CD14-positive monocyte (primary cell): ENCODE data around the gene ILF2. TPM values are rescaled to one million over a fixed set of nuclear protein-coding genes. Genes with fewer than 3 reads are reported as not detected.

ENCODE experiments used
- DNase-seq, 3 donors: peaks; one replicate each; pipeline ENCODE4 v3.0.0-alpha.2; 2011 to 2022
- H2AFZ ChIP-seq: 2 replicates; pipeline ENCODE4 v1.6.0; 2012; ENCODE audit warnings: mild to moderate bottlenecking, low read depth, low read length, inconsistent platforms; ENCODE audit not compliant: insufficient read depth, poor library complexity, severe bottlenecking
- H3K27ac ChIP-seq, 2 donors: 1 replicate in 1 of 2; 2 replicates in 1 of 2; pipeline ENCODE4 v1.5.1; 2012 to 2013; ENCODE audit warnings: low read length in 2 of 2, control low read depth in 1 of 2, inconsistent platforms in 1 of 2, low read depth in 1 of 2, mild to moderate bottlenecking in 1 of 2
- H3K27me3 ChIP-seq, 2 donors: one replicate each; pipeline versions ENCODE4 v1.6.0 to v1.6.1; 2011 to 2013; ENCODE audit warnings: low read length in 2 of 2; ENCODE audit not compliant: control insufficient read depth in 2 of 2, insufficient read depth in 2 of 2
- H3K36me3 ChIP-seq, 2 donors: replicated peaks in 1 of 2; 1 replicate in 1 of 2; 2 replicates in 1 of 2; pipeline versions ENCODE4 v1.5.1 to v1.6.1; 2012 to 2013; ENCODE audit warnings: low read length in 2 of 2, control low read depth in 1 of 2, inconsistent platforms in 1 of 2, mild to moderate bottlenecking in 1 of 2; ENCODE audit not compliant: insufficient read depth in 2 of 2, control insufficient read depth in 1 of 2
- H3K4me1 ChIP-seq, 2 donors: 1 replicate in 1 of 2; 2 replicates in 1 of 2; pipeline versions ENCODE4 v1.5.1 to v1.6.1; 2012 to 2013; ENCODE audit warnings: low read length in 2 of 2, control low read depth in 1 of 2, inconsistent platforms in 1 of 2, mild to moderate bottlenecking in 1 of 2, moderate library complexity in 1 of 2; ENCODE audit not compliant: insufficient read depth in 2 of 2, control insufficient read depth in 1 of 2
- H3K4me2 ChIP-seq: replicated peaks from 2 replicates; pipeline ENCODE3; 2012; ENCODE audit warnings: low read length, moderate library complexity, mild to moderate bottlenecking; ENCODE audit not compliant: poor library complexity, severe bottlenecking; ENCODE audit errors: extremely low read depth
- H3K4me3 ChIP-seq, 3 experiments: fragments of 200-600 bp in 1 of 3; sonication (generic) in 1 of 3; replicated peaks in 1 of 3; 1 replicate in 2 of 3; 2 replicates in 1 of 3; pipeline ENCODE4 v1.5.1; 2011 to 2013; ENCODE audit warnings: low read length in 3 of 3, mild to moderate bottlenecking in 3 of 3, control low read depth in 2 of 3, low read depth in 2 of 3, inconsistent platforms in 1 of 3, moderate library complexity in 1 of 3
- H3K79me2 ChIP-seq: 2 replicates; pipeline ENCODE4 v1.6.0; 2012; ENCODE audit warnings: mild to moderate bottlenecking, control low read depth, inconsistent platforms, low read length, moderate library complexity; ENCODE audit not compliant: insufficient read depth
- H3K9ac ChIP-seq: 2 replicates; pipeline ENCODE4 v1.6.0; 2017; ENCODE audit warnings: low read length, mild to moderate bottlenecking; ENCODE audit not compliant: insufficient read depth, poor library complexity, severe bottlenecking
- H3K9me3 ChIP-seq, 2 donors: replicated peaks in 1 of 2; 1 replicate in 1 of 2; 2 replicates in 1 of 2; pipeline versions ENCODE4 v1.5.1 to v1.6.1; 2012 to 2013; ENCODE audit warnings: low read length in 2 of 2, control low read depth in 1 of 2; ENCODE audit not compliant: control insufficient read depth in 1 of 2, insufficient read depth in 1 of 2
- H4K20me1 ChIP-seq: 2 replicates; pipeline ENCODE4 v1.6.0; 2012; ENCODE audit warnings: mild to moderate bottlenecking, low read length, control low read depth, moderate library complexity; ENCODE audit not compliant: insufficient read depth
- H3K27ac Mint-ChIP-seq, 7 donors: one replicate each; pipeline ENCODE4 v1.8.0; 2020; ENCODE audit warnings: mild to moderate bottlenecking in 7 of 7, mixed read lengths in 7 of 7, moderate library complexity in 6 of 7, inconsistent platforms in 2 of 7
- H3K27me3 Mint-ChIP-seq, 3 donors: one replicate each; pipeline ENCODE4 v1.8.0; 2021 to 2022; ENCODE audit warnings: low read depth in 3 of 3, mild to moderate bottlenecking in 3 of 3, mixed read lengths in 3 of 3, moderate library complexity in 3 of 3, inconsistent platforms in 1 of 3
- H3K36me3 Mint-ChIP-seq, 2 donors: one replicate each; pipeline ENCODE4 v1.8.0; 2020; ENCODE audit warnings: mixed read lengths in 2 of 2, inconsistent platforms in 1 of 2, mild to moderate bottlenecking in 1 of 2
- H3K4me1 Mint-ChIP-seq: one replicate; pipeline ENCODE4 v1.8.0; 2020; ENCODE audit warnings: mild to moderate bottlenecking, mixed read lengths
- H3K4me3 Mint-ChIP-seq, 2 donors: one replicate each; pipeline ENCODE4 v1.8.0; 2020; ENCODE audit warnings: mild to moderate bottlenecking in 2 of 2, mixed read lengths in 2 of 2, moderate library complexity in 1 of 2
- H3K9me3 Mint-ChIP-seq, 7 donors: one replicate each; pipeline ENCODE4 v1.8.0; 2020 to 2022; ENCODE audit warnings: mixed read lengths in 7 of 7, mild to moderate bottlenecking in 6 of 7, moderate library complexity in 6 of 7, inconsistent platforms in 2 of 7
- CTCF ChIP-seq: fragments of 200-600 bp; IDR thresholded peaks from one replicate; pipeline ENCODE4 v1.8.0; 2022; ENCODE audit warnings: antibody characterized with exemption, mild to moderate bottlenecking
- WGBS: methylation state at CpG from one replicate; pipeline ENCODE4 v1.1.5; 2013; ENCODE audit warnings: missing lambda C conversion rate; ENCODE audit not compliant: insufficient coverage; 5-methylcytosine and 5-hydroxymethylcytosine counted together
- intact Hi-C, 2 donors: fragments of 100-400 bp; cut with micrococcal nuclease; formaldehyde crosslinking; loops; one replicate each; pipeline versions ENCODE4 v1.15.0 to v1.15.1; 2023
- polyA plus RNA-seq, 3 donors: library from polyadenylated mRNA; depleted of rRNA in 1 of 3; unstranded in 2 of 3; stranded (reverse) in 1 of 3; fragments of 300-500 nt in 2 of 3; fragments of >200 nt in 1 of 3; fragmentation: Illumina TruSeq in 2 of 3; gene quantifications; 1 replicate in 2 of 3; 2 replicates in 1 of 3; pipeline ENCODE4 v1.2.3, GENCODE V29; 2012 to 2021

Gene ILF2
- polyA plus RNA-seq, 3 donors: 103 to 118 (median 115) TPM

- H3K4me1 ChIP-seq: peaks cover 28 to 34% of the 10 kb centered on the region in 2 donors
- no peak overlapping the region for H3K27ac ChIP-seq
- DNase-seq: no peak
- no peak overlapping the region for H3K4me3 ChIP-seq
- H3K36me3 ChIP-seq: peaks cover 76 to 83% of the 10 kb centered on the region in 2 donors
- intact Hi-C loops: no loop called here
- H3K36me3 Mint-ChIP-seq: peaks cover 77 to 86% of the 10 kb centered on the region in 2 donors
- no peaks in the 10 kb centered on the region for H3K9me3 ChIP-seq
- H3K27me3 Mint-ChIP-seq: peaks cover 0 to 2% (median 0%) of the 10 kb centered on the region in 3 donors
- no peak overlapping the region for H3K9ac ChIP-seq
- peak overlapping the region in 3 of 7 donors; percentile 20 to 55 (median 22) for H3K27ac Mint-ChIP-seq
- no peak overlapping the region for H3K4me3 Mint-ChIP-seq
- H3K4me1 Mint-ChIP-seq: peaks cover 39% of the 10 kb centered on the region
- WGBS: 100% methylated on average over 1 of the region's 11 CpGs
- no peak overlapping the region for H2AFZ ChIP-seq
- peaks cover 69% of the 10 kb centered on the region for H4K20me1 ChIP-seq
- H3K79me2 ChIP-seq: peaks cover 77% of the 10 kb centered on the region
- no peak overlapping the region for H3K4me2 ChIP-seq
- no peak for TF ChIP-seq CTCF
- no peaks in the 10 kb centered on the region for H3K27me3 ChIP-seq
- peaks cover 0 to 2% (median 0%) of the 10 kb centered on the region in 7 donors for H3K9me3 Mint-ChIP-seq
Measured at GRCh38 chr1:153643100-153643499, 27.7 kb downstream of the ILF2 start.

GRCh38 chr1:153642161-153642560 is 28.6 kb downstream of the ILF2 start:
- H3K27ac Mint-ChIP-seq: peak overlapping the region in 1 of 7 donors; percentile 58
- H3K36me3 Mint-ChIP-seq: peaks cover 80 to 95% of the 10 kb centered on the region in 2 donors
- H3K27me3 Mint-ChIP-seq: peaks cover 0 to 2% (median 0%) of the 10 kb centered on the region in 3 donors
- H3K4me3 ChIP-seq: no peak overlapping the region
- H3K9me3 Mint-ChIP-seq: no peaks in the 10 kb centered on the region
- H3K4me1 Mint-ChIP-seq: peaks cover 33% of the 10 kb centered on the region
- no peak for TF ChIP-seq CTCF
- H3K36me3 ChIP-seq: peaks cover 84 to 92% of the 10 kb centered on the region in 2 donors
- H3K4me3 Mint-ChIP-seq: no peak overlapping the region
- H3K9ac ChIP-seq: no peak overlapping the region
- DNase-seq: no peak
- peaks cover 19 to 25% of the 10 kb centered on the region in 2 donors for H3K4me1 ChIP-seq
- intact Hi-C loops: no loop called here
- H3K4me2 ChIP-seq: no peak overlapping the region
- WGBS: 100% methylated on average over 4 of the region's 11 CpGs
- H2AFZ ChIP-seq: no peak overlapping the region
- peaks cover 87% of the 10 kb centered on the region for H3K79me2 ChIP-seq
- H3K9me3 ChIP-seq: no peaks in the 10 kb centered on the region
- peaks cover 79% of the 10 kb centered on the region for H4K20me1 ChIP-seq
- H3K27ac ChIP-seq: peak overlapping the region in 1 of 2 donors; percentile 32
- H3K27me3 ChIP-seq: no peaks in the 10 kb centered on the region
